GM18517 (cell line): ENCODE data around the gene SLC35F4.
"Not testable (repeated sequence)": the region's sequence is repeated elsewhere in the genome, so short reads cannot be mapped to it uniquely, and the experiment has no call there.

Source experiments
- ATAC-seq: cut with Tn5 transposase; IDR thresholded peaks from one replicate; pipeline ENCODE4 v1.9.1; 2021; ENCODE audit warnings: mild to moderate bottlenecking, moderate library complexity; ENCODE audit not compliant: unreplicated experiment

The SLC35F4 gene

DNA sequence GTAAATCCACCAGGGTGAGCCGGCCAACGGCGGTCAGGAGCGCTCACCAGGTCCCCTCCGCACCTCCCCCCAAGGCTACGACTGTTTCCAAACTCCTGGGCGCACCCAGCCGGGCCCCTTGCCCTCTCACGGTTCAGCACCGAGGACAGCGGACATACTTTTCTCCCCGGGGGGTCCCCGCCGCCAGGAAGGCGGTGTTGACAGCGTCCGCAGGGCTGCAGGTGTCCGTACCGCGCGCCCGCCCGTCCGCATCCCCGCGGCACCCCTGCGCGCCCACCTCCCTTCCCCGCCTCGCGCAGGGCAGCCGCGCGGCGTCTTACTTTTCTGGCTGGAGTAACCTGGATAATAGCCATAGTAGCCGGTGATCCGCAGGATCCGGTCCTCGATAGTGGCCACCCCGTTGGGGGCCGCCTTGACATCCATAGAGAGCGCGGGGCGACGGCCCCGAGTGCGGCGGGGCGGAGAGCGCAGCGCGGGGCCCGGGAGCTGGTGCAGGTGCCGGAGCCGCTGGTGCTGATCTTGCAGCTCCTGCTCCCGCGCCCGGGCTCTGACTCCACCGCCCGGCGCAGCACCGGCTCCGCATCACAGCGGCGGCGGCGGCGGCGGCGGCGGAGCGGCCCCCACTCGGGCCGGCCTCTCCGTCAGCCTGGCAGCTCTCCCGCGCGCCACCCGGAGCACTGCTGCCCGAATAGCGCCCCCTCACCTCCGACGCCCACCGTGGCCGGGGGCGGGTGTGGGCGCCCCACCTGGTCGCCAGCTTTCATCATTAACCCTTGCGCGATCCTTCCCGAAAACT, at the start of gene SLC35F4:
Gene SLC35F4, minus strand, starts transcription at position 690 of the 796 bp plus-strand sequence.
- ATAC-seq = no peak

DNA sequence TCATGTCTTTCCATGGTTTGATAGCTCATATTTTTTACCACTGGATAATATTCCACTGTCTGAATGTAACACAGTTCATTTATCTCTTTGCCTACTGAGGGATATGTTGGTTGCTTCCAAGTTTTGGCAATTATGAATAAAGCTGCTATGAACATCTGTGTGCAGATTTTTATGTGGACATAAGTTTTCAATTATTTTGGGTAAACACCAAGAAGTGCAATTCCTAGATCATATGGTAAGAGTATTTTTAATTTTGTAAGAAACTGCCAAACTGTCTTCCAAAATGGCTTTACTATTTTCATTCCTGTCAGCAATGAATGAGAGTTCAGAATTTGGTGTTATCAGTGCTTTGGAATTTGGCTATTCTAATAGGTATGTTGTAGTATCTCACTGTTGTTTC, 43.7 kb upstream of the SLC35F4 start:
- no peak for ATAC-seq

- no peak for ATAC-seq
These were observed 38.1 kb upstream of the SLC35F4 start for GRCh38 chr14:57903954-57904353.

DNA sequence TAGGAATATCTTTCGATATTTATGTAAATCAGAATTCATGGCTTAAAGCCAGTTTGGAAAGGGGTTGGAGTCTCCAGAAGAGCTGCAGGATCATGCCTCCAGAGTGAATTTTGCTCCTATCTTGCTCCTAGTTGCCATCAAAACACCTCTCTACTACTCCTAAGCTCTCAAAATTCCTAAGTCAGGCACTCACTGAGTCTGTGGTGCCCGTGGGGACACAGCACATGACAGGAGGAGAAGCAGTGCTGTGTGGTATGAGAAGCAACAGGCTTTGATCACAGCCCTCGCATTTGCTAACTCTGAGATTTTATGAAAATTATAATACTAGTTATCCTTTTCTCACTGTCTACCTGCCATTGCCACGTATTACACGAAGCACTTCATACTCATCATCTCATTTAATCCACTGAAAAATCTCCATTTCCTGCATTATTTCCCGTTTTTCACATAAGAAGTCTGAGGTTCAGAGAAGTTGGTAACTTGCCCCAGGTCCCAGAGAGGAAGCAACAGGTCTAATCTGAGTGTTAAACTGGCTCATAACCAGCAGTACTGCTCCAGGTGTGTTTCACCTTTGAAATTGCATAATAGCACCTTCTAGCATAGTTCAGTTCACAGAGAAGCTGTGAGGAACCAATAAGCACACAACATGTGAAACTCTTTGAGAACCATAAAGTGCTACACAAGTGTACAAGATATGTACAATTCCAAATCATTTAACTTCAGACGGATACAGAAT, 33.1 kb upstream of the SLC35F4 start:
- no peak for ATAC-seq

- no peak for ATAC-seq
These were observed 31.4 kb upstream of the SLC35F4 start for GRCh38 chr14:57897144-57897748.

DNA sequence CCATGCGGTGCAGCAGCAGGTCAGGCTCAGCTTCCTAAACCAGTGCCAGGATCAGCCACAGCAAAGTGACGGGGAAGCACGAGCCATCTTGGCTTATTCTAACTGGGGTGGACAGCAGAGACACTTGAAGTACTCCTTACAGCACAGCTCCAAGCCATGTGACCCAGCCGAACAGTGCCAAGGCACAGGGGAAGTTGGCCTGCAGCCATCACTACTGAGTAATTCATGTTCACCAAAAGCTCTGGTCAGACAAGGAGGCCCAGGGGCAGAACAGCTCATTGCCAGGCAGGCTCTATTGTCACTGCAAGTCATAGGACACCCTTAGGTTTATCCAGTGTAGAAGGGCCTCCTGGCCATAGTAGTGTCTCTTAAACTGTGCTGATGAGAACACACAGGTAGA, 23.4 kb upstream of the SLC35F4 start:
- no peak for ATAC-seq

- no peak for ATAC-seq
These were observed 18.3 kb upstream of the SLC35F4 start for GRCh38 chr14:57884175-57884574.

- ATAC-seq = no peak
These were observed 17.2 kb upstream of the SLC35F4 start for GRCh38 chr14:57883061-57883460.

DNA sequence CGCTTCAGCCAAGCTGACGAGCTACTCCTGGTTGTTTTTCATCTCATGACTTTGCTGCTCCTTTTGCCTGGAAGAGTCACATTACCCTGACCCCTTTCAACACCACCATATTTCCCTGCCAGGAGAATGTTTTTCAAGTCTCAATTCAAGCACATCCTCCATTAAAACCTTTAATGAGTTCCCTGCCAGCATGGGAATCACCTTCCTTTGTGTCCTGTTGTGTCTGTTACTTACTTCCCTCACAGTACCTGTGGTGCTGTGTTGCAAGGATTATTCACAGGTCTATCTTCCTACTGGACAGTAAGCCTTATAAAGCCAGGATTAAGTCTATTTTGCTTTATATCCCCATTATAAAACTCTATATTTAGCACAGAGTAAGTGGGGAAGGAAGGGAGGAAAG, 13.6 kb upstream of the SLC35F4 start:
- ATAC-seq = no peak

DNA sequence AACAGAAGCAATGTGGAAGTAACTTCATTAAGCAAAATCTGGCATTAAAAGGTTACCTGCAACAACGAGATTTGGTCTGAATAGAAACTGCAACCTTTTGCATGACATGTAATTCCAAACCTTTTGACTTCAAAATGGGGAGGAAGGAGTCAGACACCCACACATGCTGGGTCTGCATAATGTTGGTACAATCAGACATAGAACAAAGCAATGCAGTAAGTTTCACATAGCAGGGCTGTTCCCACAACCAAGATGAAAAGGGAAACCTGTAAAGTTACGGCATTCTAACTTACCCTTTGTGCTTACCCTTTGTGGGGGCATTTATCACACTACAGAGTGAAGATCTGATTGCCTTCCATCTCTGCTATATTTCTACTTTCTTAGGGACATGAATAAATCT, 10.1 kb upstream of the SLC35F4 start:
- no peak for ATAC-seq

DNA sequence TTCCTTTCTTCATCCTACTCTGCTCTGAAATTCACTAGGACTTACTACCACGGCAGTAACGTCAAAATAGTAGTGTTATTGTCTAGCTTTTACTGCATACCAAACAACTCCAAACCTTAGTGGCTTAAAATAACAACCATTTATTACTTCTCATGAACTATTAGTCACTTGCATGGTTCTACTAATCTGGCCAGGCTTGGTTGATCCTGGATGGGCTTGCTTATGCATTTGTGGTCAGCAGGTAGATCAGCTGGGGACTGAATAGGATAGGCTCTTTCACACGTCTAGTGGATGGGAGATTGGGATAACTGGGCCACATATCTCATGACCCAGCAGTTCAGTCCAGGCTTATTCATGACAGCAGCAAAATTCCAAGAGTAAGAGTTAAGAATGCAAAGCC, 9.4 kb upstream of the SLC35F4 start:
- no peak for ATAC-seq

DNA sequence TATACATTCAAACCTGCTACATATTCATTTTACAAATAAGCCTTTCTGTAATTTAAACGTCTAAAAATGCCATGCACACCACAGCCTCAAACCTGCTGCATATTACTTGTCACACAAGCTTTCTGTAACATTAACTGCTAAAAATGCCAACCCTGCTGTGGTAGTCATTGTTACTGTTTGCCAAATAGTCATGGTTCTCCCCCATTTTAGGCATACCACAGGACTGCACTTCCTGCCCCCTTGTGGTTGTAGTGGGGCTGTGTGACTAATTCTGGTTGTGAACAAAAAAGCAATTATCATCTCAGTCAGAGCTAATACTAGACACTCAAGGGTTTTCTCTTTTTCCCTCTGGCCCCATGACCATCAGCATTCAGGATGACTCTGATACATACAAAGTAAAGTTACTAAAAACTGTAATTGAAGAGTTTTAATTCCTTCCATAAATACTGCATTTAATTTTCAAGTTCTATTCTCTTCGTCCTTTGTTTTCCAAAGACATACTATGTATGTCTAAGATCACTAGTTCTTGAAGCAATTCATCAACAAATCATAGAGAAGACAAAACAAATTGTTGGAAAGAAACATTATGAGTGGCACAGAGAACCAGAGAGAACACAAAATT, 5.7 kb upstream of the SLC35F4 start:
- ATAC-seq = no peak

DNA sequence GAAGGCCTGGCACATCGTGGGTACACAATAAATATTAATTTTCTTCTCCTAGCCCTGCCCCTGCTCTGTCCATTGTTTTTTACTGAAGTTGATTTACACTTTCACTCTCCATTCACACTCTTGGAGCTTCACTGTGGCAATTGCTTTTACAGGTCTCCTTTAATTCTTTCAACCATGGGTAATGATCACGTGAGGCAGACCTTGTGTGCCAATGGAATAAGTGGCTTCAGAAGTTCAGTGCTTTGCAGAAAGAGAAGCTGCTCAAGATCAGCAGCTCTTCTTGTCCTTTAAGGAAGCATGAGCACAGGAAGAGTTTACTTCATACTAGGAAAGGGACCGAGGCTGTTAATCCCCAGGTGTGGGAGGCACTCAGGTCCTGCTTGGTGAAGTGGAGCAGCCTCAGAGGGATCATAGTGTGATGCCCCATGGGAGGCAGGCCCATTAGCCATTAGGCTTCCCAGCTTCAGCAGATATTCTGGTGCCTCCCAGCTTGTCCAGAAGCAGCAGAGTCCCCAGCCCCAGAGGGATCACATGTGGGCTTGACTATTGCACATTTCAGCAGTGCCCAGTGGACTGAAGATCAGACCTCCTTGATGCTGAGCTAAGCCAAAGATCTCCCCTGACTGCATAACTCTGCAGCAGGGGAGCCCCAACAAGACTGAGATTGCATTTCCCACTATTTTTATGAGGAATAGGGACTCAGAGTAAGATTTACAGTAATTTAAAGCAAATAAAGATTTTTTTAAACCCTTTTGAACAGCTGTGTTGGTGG, 5.0 kb upstream of the SLC35F4 start:
- ATAC-seq = no peak

DNA sequence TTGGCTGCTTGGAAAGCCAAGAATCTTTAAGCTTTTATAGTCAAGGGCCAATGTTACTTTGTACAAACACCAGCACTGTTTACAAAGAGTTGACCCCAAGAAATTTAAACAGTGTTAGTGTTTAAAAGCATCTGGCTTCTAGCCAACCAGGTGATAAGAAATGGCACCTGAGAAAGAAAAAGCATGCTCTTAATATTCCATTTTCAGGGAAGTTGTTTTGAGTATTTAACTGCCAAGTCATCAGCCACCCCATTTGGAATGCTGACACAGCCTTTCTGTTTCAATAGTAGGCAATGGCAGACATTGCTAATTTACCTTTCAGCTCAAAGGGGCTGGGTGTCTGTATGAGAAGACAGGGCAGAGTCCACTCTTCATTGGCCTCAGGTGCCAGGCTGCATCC, 3.7 kb upstream of the SLC35F4 start:
- no peak for ATAC-seq

DNA sequence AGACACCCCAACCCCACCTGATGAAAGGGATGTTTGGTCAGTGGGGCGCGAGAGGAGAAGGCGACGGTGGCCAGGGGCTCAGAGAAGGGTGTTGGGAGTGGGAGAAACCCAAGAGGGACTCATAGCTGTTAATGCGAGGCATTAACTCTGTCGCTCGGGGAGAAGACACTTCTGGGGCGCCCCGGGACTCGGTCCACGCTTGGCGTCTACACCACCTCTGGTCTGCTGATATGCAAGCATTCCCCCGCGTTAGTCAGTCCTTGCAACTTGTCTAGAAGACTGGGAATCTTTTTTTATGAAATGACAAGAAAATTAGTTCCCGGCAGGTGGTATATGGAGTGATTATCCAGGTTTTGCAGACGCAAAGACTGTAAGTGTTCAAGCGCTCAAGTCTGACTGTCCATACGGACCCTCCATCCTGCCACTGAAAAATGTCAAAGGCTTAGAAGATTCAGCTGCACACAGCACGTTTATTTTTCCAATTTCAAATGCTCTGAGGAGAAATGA, 360 bp upstream of the SLC35F4 start:
- no peak for ATAC-seq

- no peak for ATAC-seq
These were observed 858 bp downstream of the SLC35F4 start for GRCh38 chr14:57865066-57865402.

DNA sequence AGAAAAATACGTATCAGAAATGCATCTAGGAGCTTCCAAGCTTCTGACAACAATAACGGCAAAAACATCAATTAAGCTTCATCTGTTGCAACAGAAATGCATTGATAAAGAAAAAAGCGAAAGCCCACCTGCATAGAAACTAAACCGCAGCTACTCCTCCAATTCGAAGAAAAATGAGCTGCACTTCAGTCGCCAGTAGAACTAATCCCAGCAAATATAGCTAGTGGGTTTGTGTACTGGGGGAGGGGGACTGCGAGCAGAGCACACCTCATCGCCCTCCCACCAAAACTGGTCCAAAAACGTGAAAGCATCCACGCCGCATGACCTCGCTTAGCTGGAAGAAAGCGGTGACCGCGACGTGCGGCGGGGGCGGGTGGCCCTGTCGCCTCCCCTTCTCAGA, 1.2 kb downstream of the SLC35F4 start:
- no peak for ATAC-seq

- no peak for ATAC-seq
These were observed 2.4 kb downstream of the SLC35F4 start for GRCh38 chr14:57863471-57863870.

DNA sequence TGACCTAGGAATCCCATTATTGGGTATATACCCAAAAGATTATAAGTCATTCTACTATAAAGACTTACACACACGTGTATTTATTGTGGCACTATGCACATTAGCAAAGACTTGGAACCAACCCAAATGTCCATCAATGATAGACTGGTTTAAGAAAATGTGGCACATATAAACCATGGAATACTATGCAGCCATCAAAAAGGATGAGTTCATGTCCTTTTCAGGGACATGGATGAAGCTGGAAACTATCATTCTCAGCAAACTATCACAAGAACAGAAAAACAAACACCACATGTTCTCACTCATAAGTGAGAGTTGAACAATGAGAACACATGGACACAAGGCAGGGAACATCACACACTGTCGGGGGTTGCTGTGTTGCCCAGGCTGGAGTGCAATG, 10.2 kb downstream of the SLC35F4 start:
- ATAC-seq = not testable (repeated sequence)

- no peak for ATAC-seq
These were observed 11.3 kb downstream of the SLC35F4 start for GRCh38 chr14:57854571-57854970.

- ATAC-seq = no peak
These were observed 14.5 kb downstream of the SLC35F4 start for GRCh38 chr14:57851354-57851753.
